Small intestine (tissue), 7 donors: ENCODE measurements around the gene F11R. TPM values are rescaled to one million over a fixed set of nuclear protein-coding genes. Genes with fewer than 3 reads are reported as not detected.
"Not testable (repeated sequence)": the region's sequence is repeated elsewhere in the genome, so short reads cannot be mapped to it uniquely, and the experiment has no call there.

ENCODE experiments used
- DNase-seq, 2 donors: peaks; one replicate each; pipeline versions ENCODE4 v3.0.0 to v3.0.0-alpha.2; 2013
- FAIRE-seq: peaks from 2 replicates; lab custom pipeline; 2012; peaks lifted over from hg19 to GRCh38; lab: Jason Lieb, UNC
- H3K27ac ChIP-seq, 3 donors: one replicate each; pipeline ENCODE4 v1.5.1; 2013; ENCODE audit warnings: low read length in 2 of 3, mild to moderate bottlenecking in 2 of 3, control low read depth in 1 of 3, inconsistent platforms in 1 of 3, low read depth in 1 of 3, moderate library complexity in 1 of 3
- H3K27me3 ChIP-seq, 3 donors: one replicate each; pipeline ENCODE4 v1.6.1; 2013; ENCODE audit warnings: low read length in 3 of 3, inconsistent platforms in 1 of 3; ENCODE audit not compliant: control insufficient read depth in 3 of 3, insufficient read depth in 3 of 3
- H3K36me3 ChIP-seq, 3 donors: one replicate each; pipeline ENCODE4 v1.6.1; 2013; ENCODE audit warnings: low read length in 3 of 3, inconsistent platforms in 1 of 3, low read depth in 1 of 3, mild to moderate bottlenecking in 1 of 3, moderate library complexity in 1 of 3; ENCODE audit not compliant: control insufficient read depth in 3 of 3, insufficient read depth in 2 of 3
- H3K4me1 ChIP-seq, 3 donors: one replicate each; pipeline ENCODE4 v1.6.1; 2013; ENCODE audit warnings: low read length in 2 of 3, inconsistent platforms in 1 of 3, low read depth in 1 of 3, mild to moderate bottlenecking in 1 of 3, moderate library complexity in 1 of 3; ENCODE audit not compliant: control insufficient read depth in 3 of 3, insufficient read depth in 2 of 3
- H3K4me3 ChIP-seq, 3 donors: one replicate each; pipeline ENCODE4 v1.5.1; 2013; ENCODE audit warnings: low read length in 3 of 3, control low read depth in 1 of 3, inconsistent platforms in 1 of 3, low read depth in 1 of 3, mild to moderate bottlenecking in 1 of 3, moderate library complexity in 1 of 3
- H3K9me3 ChIP-seq, 2 donors: one replicate each; pipeline ENCODE4 v1.6.1; 2013; ENCODE audit warnings: low read depth in 1 of 2, low read length in 1 of 2; ENCODE audit not compliant: control insufficient read depth in 2 of 2, insufficient read depth in 1 of 2
- WGBS, 3 donors: extraction: QIAGEN DNeasy Blood & Tissue Kit; methylation state at CpG; one replicate each; pipeline ENCODE4 v1.1.7; 2013; 5-methylcytosine and 5-hydroxymethylcytosine counted together
- polyA plus RNA-seq, 4 donors: library from polyadenylated mRNA; stranded (reverse) in 3 of 4; unstranded in 1 of 4; fragments of 200-250 nt in 3 of 4; fragments of 120-200 nt in 1 of 4; gene quantifications; one replicate each; pipeline versions ENCODE4 v1.2.1 to v1.2.3, GENCODE V29; 2013
- donor health status: healthy with polysubstance abuse.
- donor health status: control.
- donor health status: control.
- donor health status: Bipolar disorder and iron deficiency.
- donor health status: healthy.

F11R gene
- polyA plus RNA-seq, 4 donors = 30.2 to 188 (median 55.7) TPM

DNA sequence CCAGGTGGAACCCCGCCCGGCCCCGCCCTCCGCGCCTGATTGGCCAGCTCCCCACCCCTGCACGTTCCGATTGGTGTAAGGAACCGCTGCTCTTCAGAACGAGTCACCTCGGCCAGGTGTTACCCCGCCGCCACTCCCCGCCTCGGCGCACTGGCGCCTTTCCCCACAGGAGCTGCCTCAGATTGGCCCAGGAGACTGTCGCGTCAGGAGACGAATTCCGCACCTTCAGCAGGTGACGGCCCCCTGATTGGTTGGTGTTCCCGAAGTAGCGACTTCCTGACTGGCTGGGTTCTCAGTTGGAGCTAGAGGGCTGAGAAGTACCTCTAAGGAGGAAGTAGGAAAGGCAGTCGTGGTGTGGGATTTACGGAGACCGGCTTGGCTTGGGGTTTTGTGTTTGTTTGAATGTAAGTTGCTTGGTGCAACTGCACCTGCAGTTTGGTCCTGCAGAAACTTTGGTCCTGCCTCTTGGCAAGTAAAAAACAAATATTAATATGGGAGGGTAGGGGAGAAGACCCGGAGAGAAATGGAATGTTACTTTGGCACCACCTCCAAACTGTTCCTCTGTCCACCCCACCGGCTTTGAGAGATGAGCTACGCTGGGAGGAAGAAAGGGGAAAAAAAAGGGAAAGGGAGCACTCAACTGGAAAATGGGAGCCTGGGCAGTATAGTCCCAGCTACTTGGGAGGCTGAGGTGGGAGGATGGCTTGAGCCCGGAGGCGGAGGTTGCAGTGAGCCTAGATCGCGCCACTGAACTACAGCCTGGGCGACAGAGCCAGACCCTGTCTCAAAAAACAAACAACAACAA lies 415 bp upstream of the F11R start:
- Histone ChIP-seq H3K9me3 (no peaks in the 10 kb centered on the region), H3K27ac (peak overlapping the region; percentile 87 to 98 (median 93)), H3K4me3 (peak overlapping the region; percentile 61 to 63 (median 63)), H3K36me3 (peaks cover 0 to 3% (median 0%) of the 10 kb centered on the region in 3 donors), H3K27me3 (peaks cover 0 to 3% (median 0%) of the 10 kb centered on the region in 3 donors), H3K4me1 (peaks cover 0 to 22% (median 6%) of the 10 kb centered on the region in 3 donors)
- DNase-seq (peak; percentile 98 to 99), FAIRE-seq (no peak)
- 12% methylated on average over 33 to 34 of the region's 34 CpGs for WGBS, 3 donors

- 7 to 15% (median 13%) methylated on average over 10 of the region's 10 CpGs for WGBS, 3 donors
- peaks cover 0 to 34% (median 6%) of the 10 kb centered on the region in 3 donors for H3K4me1 ChIP-seq
- DNase-seq (peak in 1 of 2 donors; percentile 68), FAIRE-seq (no peak)
- peak overlapping the region; percentile 61 to 63 (median 63) for H3K4me3 ChIP-seq
- no peaks in the 10 kb centered on the region for H3K9me3 ChIP-seq
- peaks cover 0 to 5% (median 0%) of the 10 kb centered on the region in 3 donors for H3K36me3 ChIP-seq
- peaks cover 0 to 3% (median 0%) of the 10 kb centered on the region in 3 donors for H3K27me3 ChIP-seq
- peak overlapping the region; percentile 87 to 98 (median 93) for H3K27ac ChIP-seq
These were observed 1.0 kb downstream of the F11R start for GRCh38 chr1:161019751-161020495.

- not testable (repeated sequence) for H3K9me3 ChIP-seq, DNase-seq, H3K27me3 ChIP-seq, H3K36me3 ChIP-seq, FAIRE-seq
- 68 to 79% (median 75%) methylated on average over 15 of the region's 15 CpGs for WGBS, 3 donors
- Histone ChIP-seq H3K4me1 (peaks cover 0 to 41% (median 6%) of the 10 kb centered on the region in 3 donors), H3K4me3 (peak overlapping the region in 2 of 3 donors; percentile 61 to 63), H3K27ac (peak overlapping the region; percentile 46 to 93 (median 87))
These were observed 1.8 kb downstream of the F11R start for GRCh38 chr1:161019111-161019660.

GRCh38 chr1:161018631-161018930 lies 2.4 kb downstream of the F11R start:
- Histone ChIP-seq H3K4me3 (peak overlapping the region in 2 of 3 donors; percentile 61 to 63), H3K27ac (peak overlapping the region; percentile 74 to 93 (median 84)), H3K4me1 (peaks cover 0 to 45% (median 6%) of the 10 kb centered on the region in 3 donors), H3K36me3 (peaks cover 0 to 5% (median 0%) of the 10 kb centered on the region in 3 donors), H3K9me3 (no peaks in the 10 kb centered on the region), H3K27me3 (peaks cover 0 to 3% (median 0%) of the 10 kb centered on the region in 3 donors)
- WGBS, 3 donors = 83 to 93% (median 92%) methylated on average over 1 of the region's 1 CpG
- FAIRE-seq (no peak), DNase-seq (no peak)

GRCh38 chr1:161017756-161018630 lies 3.0 kb downstream of the F11R start:
- peak overlapping the region in 2 of 3 donors; percentile 61 to 63 for H3K4me3 ChIP-seq
- no peaks in the 10 kb centered on the region for H3K9me3 ChIP-seq
- H3K36me3 ChIP-seq = peaks cover 0 to 7% (median 0%) of the 10 kb centered on the region in 3 donors
- H3K27me3 ChIP-seq = peaks cover 0 to 3% (median 0%) of the 10 kb centered on the region in 3 donors
- H3K4me1 ChIP-seq = peaks cover 3 to 51% (median 10%) of the 10 kb centered on the region in 3 donors
- 40 to 70% (median 60%) methylated on average over 5 of the region's 5 CpGs for WGBS, 3 donors
- no peak for FAIRE-seq
- peak in 1 of 2 donors; percentile 52 for DNase-seq
- H3K27ac ChIP-seq = peak overlapping the region; percentile 74 to 93 (median 84)

- not testable (repeated sequence) for DNase-seq, FAIRE-seq, H3K36me3 ChIP-seq, H3K27me3 ChIP-seq, H3K4me3 ChIP-seq, H3K9me3 ChIP-seq
- peak overlapping the region; percentile 38 to 93 (median 74) for H3K27ac ChIP-seq
- peaks cover 4 to 57% (median 14%) of the 10 kb centered on the region in 3 donors for H3K4me1 ChIP-seq
- WGBS, 3 donors = 53 to 65% (median 56%) methylated on average over 5 to 6 of the region's 7 CpGs
These were observed 3.8 kb downstream of the F11R start for GRCh38 chr1:161017181-161017580.

DNA sequence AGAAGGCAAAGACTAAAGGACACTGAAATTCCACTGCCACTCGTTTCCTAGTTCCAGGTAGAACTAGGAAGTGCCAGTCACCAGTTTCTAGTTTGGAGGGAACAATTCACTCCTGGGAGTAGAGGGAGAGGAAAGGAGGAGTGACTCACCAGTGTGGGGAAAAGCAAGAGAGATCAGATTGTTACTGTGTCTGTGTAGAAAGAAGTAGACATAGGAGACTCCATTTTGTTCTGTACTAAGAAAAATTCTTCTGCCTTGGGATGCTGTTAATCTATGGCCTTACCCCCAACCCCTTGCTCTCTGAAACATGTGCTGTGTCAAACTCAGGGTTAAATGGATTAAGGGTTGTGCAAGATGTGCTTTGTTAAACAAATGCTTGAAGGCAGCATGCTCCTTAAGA lies 4.3 kb downstream of the F11R start:
- Histone ChIP-seq H3K27ac (peak overlapping the region; percentile 18 to 99 (median 47)), H3K4me1 (peaks cover 4 to 62% (median 17%) of the 10 kb centered on the region in 3 donors)
- peak; percentile 70 to 90 for DNase-seq
- not testable (repeated sequence) for H3K9me3 ChIP-seq, H3K36me3 ChIP-seq, H3K27me3 ChIP-seq, H3K4me3 ChIP-seq, FAIRE-seq
- WGBS, 3 donors = 24 to 42% (median 34%) methylated on average over 1 of the region's 1 CpG
